HEK293 (cell line): ENCODE data around the gene ANO1.

Experiments
- CTCF ChIA-PET: fragments of 350-600 bp; formaldehyde crosslinking; extraction: SDS; loops from one replicate; lab custom pipeline; 2021; ENCODE audit warnings: antibody characterized with exemption; lab: Yijun Ruan, JAX
- POLR2A ChIA-PET: fragments of 300-600 bp; formaldehyde crosslinking; extraction: SDS; loops from one replicate; lab custom pipeline; 2020; ENCODE audit warnings: antibody characterized with exemption, inconsistent platforms; lab: Yijun Ruan, JAX
- H3K27ac ChIP-seq: fragments of 200-500 bp; sonication (Bioruptor generic); 2 replicates; pipeline ENCODE4 v1.5.1; 2014; ENCODE audit warnings: low read depth, low read length, control low read depth, inconsistent platforms; ENCODE audit errors: extremely low read depth
- H3K36me3 ChIP-seq, 2 experiments: fragments of 200-500 bp in 1 of 2; sonication (Bioruptor generic) in 1 of 2; 1 replicate in 1 of 2; 2 replicates in 1 of 2; pipeline ENCODE4 v1.5.1; 2014 to 2017; ENCODE audit warnings: inconsistent platforms in 2 of 2, low read length in 2 of 2; ENCODE audit not compliant: control insufficient read depth in 2 of 2, insufficient read depth in 1 of 2
- H3K4me1 ChIP-seq: fragments of 200-500 bp; sonication (Bioruptor generic); 2 replicates; pipeline ENCODE4 v1.5.1; 2014; ENCODE audit warnings: mild to moderate bottlenecking, low read length, inconsistent platforms; ENCODE audit not compliant: control insufficient read depth, insufficient read depth
- H3K4me3 ChIP-seq: 2 replicates; pipeline ENCODE4 v1.5.1; 2011; ENCODE audit warnings: low read depth, mild to moderate bottlenecking, control low read depth, low read length, moderate library complexity
- H3K9me3 ChIP-seq: fragments of 200-500 bp; sonication (Bioruptor generic); 2 replicates; pipeline ENCODE4 v1.5.1; 2014; ENCODE audit warnings: low read depth, low read length, inconsistent platforms; ENCODE audit not compliant: control insufficient read depth, insufficient read depth
- KLF8 ChIP-seq: fragments of 450-650 bp; formaldehyde crosslinking; IDR thresholded peaks from 2 replicates; pipeline ENCODE4 v1.5.1; 2016; ENCODE audit warnings: missing biosample characterization, missing genetic modification characterization
- RBAK ChIP-seq: fragments of 450-650 bp; formaldehyde crosslinking; IDR thresholded peaks from 2 replicates; pipeline ENCODE4 v1.5.1; 2016; ENCODE audit warnings: missing biosample characterization, missing genetic modification characterization
- SCRT2 ChIP-seq: fragments of 450-650 bp; formaldehyde crosslinking; IDR thresholded peaks from 2 replicates; pipeline ENCODE4 v1.5.1; 2016; ENCODE audit warnings: missing biosample characterization, missing genetic modification characterization
- TCF7L2 ChIP-seq: IDR thresholded peaks from 2 replicates; pipeline ENCODE4 v1.6.1; 2011; ENCODE audit warnings: low read depth, mild to moderate bottlenecking, inconsistent platforms, low read length, moderate library complexity, borderline replicate concordance
- ZNF155 ChIP-seq: fragments of 450-650 bp; formaldehyde crosslinking; IDR thresholded peaks from 2 replicates; pipeline ENCODE4 v1.5.1; 2016; ENCODE audit warnings: missing biosample characterization, missing genetic modification characterization
- ZNF202 ChIP-seq: fragments of 450-650 bp; formaldehyde crosslinking; IDR thresholded peaks from 2 replicates; pipeline ENCODE4 v1.5.1; 2016; ENCODE audit warnings: missing biosample characterization, missing genetic modification characterization, borderline replicate concordance
- ZNF354C ChIP-seq: fragments of 450-650 bp; formaldehyde crosslinking; IDR thresholded peaks from 2 replicates; pipeline ENCODE4 v1.5.1; 2016; ENCODE audit warnings: missing biosample characterization, missing genetic modification characterization, low read depth, borderline replicate concordance
- ZNF366 ChIP-seq: fragments of 450-650 bp; formaldehyde crosslinking; conservative IDR thresholded peaks from 2 replicates; pipeline ENCODE4 v1.5.1; 2016; ENCODE audit warnings: missing biosample characterization, missing genetic modification characterization
- ZNF48 ChIP-seq: fragments of 450-650 bp; formaldehyde crosslinking; IDR thresholded peaks from 2 replicates; pipeline ENCODE4 v1.5.1; 2016; ENCODE audit warnings: missing biosample characterization, missing genetic modification characterization
- ZNF501 ChIP-seq: fragments of 450-650 bp; formaldehyde crosslinking; IDR thresholded peaks from 2 replicates; pipeline ENCODE4 v1.5.1; 2016; ENCODE audit warnings: missing biosample characterization, missing genetic modification characterization
- ZNF558 ChIP-seq: fragments of 450-650 bp; formaldehyde crosslinking; IDR thresholded peaks from 2 replicates; pipeline ENCODE4 v1.5.1; 2016; ENCODE audit warnings: missing biosample characterization, missing genetic modification characterization
- ZNF571 ChIP-seq: fragments of 450-650 bp; formaldehyde crosslinking; IDR thresholded peaks from 2 replicates; pipeline ENCODE4 v1.5.0; 2017; ENCODE audit warnings: missing biosample characterization, missing genetic modification characterization
- ZNF792 ChIP-seq: fragments of 450-650 bp; formaldehyde crosslinking; IDR thresholded peaks from 2 replicates; pipeline ENCODE4 v1.5.1; 2016; ENCODE audit warnings: missing biosample characterization, missing genetic modification characterization
- TF ChIP-seq, protein P1 (sequence below): fragments of 450-650 bp; formaldehyde crosslinking; IDR thresholded peaks from 2 replicates; pipeline ENCODE4 v1.5.1; 2016; ENCODE audit warnings: missing biosample characterization, missing genetic modification characterization
- TF ChIP-seq, protein P2 (sequence below): fragments of 450-650 bp; formaldehyde crosslinking; IDR thresholded peaks from 2 replicates; pipeline ENCODE4 v1.5.1; 2016; ENCODE audit warnings: missing biosample characterization, missing genetic modification characterization
- TF ChIP-seq, protein P3 (sequence below): fragments of 450-650 bp; formaldehyde crosslinking; IDR thresholded peaks from 2 replicates; pipeline ENCODE4 v1.5.1; 2016; ENCODE audit warnings: missing biosample characterization, missing genetic modification characterization
- TF ChIP-seq, protein P4 (sequence below): fragments of 450-650 bp; IDR thresholded peaks from 2 replicates; pipeline ENCODE4 v1.5.1; 2018; ENCODE audit warnings: missing biosample characterization, missing genetic modification characterization
- TF ChIP-seq, protein P5 (sequence below): fragments of 450-650 bp; formaldehyde crosslinking; IDR thresholded peaks from 2 replicates; pipeline ENCODE4 v1.5.1; 2016; ENCODE audit warnings: missing biosample characterization, missing genetic modification characterization

The ANO1 gene

DNA sequence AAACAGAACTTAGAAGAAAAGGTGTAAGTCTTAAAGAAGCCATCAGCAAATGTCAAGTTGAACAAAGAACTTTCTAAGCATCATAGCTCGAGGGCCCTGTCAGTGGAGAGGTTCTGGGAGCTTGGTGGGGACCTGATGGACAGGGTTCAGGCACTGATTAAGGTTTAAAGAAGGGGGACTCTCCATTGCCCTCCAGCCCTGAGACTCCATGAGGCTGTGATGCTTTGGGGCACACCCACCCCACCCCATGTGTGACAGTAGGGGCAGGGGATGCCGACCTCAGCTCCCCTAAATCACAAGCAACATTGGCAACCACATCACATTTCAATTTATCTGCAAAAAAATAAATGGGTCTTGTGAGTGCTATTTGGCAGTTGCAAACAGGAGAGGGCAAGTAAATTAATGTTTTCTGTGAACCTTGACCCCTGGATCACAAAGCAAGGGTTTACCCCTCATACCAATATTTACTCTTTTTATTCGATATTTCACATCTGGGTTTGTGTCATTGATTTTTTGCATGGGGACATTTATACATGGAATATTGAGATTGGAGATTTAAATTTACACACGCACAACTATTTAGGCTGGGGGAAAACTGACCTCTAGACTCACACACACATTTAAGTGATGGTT lies 37.1 kb upstream of the ANO1 start:
- Histone ChIP-seq H3K27ac (no peak overlapping the region), H3K9me3 (no peaks in the 10 kb centered on the region), H3K4me1 (no peaks in the 10 kb centered on the region), H3K4me3 (no peak overlapping the region), H3K36me3 (no peaks in the 10 kb centered on the region)
- CTCF ChIA-PET, result no interaction called here
- POLR2A ChIA-PET, result no interaction called here
- no peak for TF ChIP-seq ZNF354C (tag by site-specific recombination)
- no peak for TF ChIP-seq KLF8 (tag by site-specific recombination)
- no peak for TF ChIP-seq ZNF571 (tag by site-specific recombination)
- TF ChIP-seq ZNF792 (tag by site-specific recombination), result no peak
- no peak for TF ChIP-seq TCF7L2
- no peak for TF ChIP-seq ZNF155 (tag by site-specific recombination)
- TF ChIP-seq, protein P1, sequence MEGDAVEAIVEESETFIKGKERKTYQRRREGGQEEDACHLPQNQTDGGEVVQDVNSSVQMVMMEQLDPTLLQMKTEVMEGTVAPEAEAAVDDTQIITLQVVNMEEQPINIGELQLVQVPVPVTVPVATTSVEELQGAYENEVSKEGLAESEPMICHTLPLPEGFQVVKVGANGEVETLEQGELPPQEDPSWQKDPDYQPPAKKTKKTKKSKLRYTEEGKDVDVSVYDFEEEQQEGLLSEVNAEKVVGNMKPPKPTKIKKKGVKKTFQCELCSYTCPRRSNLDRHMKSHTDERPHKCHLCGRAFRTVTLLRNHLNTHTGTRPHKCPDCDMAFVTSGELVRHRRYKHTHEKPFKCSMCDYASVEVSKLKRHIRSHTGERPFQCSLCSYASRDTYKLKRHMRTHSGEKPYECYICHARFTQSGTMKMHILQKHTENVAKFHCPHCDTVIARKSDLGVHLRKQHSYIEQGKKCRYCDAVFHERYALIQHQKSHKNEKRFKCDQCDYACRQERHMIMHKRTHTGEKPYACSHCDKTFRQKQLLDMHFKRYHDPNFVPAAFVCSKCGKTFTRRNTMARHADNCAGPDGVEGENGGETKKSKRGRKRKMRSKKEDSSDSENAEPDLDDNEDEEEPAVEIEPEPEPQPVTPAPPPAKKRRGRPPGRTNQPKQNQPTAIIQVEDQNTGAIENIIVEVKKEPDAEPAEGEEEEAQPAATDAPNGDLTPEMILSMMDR (tag by site-specific recombination), result no peak
- TF ChIP-seq SCRT2 (tag by site-specific recombination), result no peak
- TF ChIP-seq, protein P2, sequence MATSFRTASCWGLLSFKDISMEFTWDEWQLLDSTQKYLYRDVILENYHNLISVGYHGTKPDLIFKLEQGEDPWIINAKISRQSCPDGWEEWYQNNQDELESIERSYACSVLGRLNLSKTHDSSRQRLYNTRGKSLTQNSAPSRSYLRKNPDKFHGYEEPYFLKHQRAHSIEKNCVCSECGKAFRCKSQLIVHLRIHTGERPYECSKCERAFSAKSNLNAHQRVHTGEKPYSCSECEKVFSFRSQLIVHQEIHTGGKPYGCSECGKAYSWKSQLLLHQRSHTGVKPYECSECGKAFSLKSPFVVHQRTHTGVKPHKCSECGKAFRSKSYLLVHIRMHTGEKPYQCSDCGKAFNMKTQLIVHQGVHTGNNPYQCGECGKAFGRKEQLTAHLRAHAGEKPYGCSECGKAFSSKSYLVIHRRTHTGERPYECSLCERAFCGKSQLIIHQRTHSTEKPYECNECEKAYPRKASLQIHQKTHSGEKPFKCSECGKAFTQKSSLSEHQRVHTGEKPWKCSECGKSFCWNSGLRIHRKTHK, result no peak
- no peak for TF ChIP-seq ZNF48 (tag by site-specific recombination)
- no peak for TF ChIP-seq ZNF558 (tag by site-specific recombination)
- TF ChIP-seq, protein P3, sequence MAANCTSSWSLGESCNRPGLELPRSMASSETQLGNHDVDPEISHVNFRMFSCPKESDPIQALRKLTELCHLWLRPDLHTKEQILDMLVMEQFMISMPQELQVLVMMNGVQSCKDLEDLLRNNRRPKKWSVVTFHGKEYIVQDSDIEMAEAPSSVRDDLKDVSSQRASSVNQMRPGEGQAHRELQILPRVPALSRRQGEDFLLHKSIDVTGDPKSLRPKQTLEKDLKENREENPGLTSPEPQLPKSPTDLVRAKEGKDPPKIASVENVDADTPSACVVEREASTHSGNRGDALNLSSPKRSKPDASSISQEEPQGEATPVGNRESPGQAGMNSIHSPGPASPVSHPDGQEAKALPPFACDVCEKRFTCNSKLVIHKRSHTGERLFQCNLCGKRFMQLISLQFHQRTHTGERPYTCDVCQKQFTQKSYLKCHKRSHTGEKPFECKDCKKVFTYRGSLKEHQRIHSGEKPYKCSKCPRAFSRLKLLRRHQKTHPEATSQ (tag by site-specific recombination), result no peak
- no peak for TF ChIP-seq ZNF366 (tag by site-specific recombination)
- TF ChIP-seq RBAK (tag by site-specific recombination), result no peak
- TF ChIP-seq ZNF202 (tag by site-specific recombination), result no peak
- TF ChIP-seq ZNF501 (tag by site-specific recombination), result no peak
- TF ChIP-seq, protein P4, sequence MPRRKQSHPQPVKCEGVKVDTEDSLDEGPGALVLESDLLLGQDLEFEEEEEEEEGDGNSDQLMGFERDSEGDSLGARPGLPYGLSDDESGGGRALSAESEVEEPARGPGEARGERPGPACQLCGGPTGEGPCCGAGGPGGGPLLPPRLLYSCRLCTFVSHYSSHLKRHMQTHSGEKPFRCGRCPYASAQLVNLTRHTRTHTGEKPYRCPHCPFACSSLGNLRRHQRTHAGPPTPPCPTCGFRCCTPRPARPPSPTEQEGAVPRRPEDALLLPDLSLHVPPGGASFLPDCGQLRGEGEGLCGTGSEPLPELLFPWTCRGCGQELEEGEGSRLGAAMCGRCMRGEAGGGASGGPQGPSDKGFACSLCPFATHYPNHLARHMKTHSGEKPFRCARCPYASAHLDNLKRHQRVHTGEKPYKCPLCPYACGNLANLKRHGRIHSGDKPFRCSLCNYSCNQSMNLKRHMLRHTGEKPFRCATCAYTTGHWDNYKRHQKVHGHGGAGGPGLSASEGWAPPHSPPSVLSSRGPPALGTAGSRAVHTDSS (tag by site-specific recombination), result no peak
- TF ChIP-seq, protein P5, sequence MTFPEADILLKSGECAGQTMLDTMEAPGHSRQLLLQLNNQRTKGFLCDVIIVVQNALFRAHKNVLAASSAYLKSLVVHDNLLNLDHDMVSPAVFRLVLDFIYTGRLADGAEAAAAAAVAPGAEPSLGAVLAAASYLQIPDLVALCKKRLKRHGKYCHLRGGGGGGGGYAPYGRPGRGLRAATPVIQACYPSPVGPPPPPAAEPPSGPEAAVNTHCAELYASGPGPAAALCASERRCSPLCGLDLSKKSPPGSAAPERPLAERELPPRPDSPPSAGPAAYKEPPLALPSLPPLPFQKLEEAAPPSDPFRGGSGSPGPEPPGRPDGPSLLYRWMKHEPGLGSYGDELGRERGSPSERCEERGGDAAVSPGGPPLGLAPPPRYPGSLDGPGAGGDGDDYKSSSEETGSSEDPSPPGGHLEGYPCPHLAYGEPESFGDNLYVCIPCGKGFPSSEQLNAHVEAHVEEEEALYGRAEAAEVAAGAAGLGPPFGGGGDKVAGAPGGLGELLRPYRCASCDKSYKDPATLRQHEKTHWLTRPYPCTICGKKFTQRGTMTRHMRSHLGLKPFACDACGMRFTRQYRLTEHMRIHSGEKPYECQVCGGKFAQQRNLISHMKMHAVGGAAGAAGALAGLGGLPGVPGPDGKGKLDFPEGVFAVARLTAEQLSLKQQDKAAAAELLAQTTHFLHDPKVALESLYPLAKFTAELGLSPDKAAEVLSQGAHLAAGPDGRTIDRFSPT (tag by site-specific recombination), result no peak
